GM10248 (cell line): ENCODE results near the gene SGCD.

Experiments
- CTCF ChIA-PET: fragments of 300-600 bp; sonication (Branson Sonifier 250); formaldehyde crosslinking; extraction: SDS; loops from one replicate; lab custom pipeline; 2021; ENCODE audit warnings: antibody characterized with exemption; lab: Yijun Ruan, JAX
- POLR2A ChIA-PET: fragments of 350-650 bp; sonication (Branson Sonifier 250); formaldehyde crosslinking; extraction: SDS; loops from one replicate; lab custom pipeline; 2020; ENCODE audit warnings: antibody characterized with exemption; lab: Yijun Ruan, JAX
- DNase-seq: peaks from one replicate; pipeline ENCODE4 v3.0.0; 2012; ENCODE audit errors: extremely low spot score
- CTCF ChIP-seq: IDR thresholded peaks from 2 replicates; pipeline ENCODE4 v1.5.1; 2012; ENCODE audit warnings: mild to moderate bottlenecking, low read depth; ENCODE audit errors: extremely low read depth, missing control alignments, control extremely low read depth

The SGCD gene

DNA sequence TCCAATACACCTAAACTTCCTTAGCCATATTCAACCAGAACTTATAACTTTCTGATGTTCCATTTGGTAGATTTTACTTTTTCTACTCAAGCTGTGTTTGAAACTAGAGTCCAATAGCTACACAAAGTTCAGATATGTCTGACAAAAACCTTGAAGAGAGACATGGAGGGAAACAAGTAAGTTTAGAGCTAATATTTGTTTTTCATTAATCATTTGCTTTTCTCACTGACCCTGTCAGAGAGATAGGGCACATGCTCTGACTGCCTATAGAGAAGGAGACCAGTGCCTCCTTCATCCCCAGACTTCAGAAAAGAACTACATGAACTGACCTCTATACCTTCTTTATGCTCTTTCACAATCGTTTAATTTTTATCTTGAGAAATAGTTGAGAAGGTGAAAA is 366.1 kb downstream of the SGCD start:
- no peak for TF ChIP-seq CTCF
- CTCF ChIA-PET = interaction anchor here (1.9 kb wide), 1 partner anchor 8 kb away, joined by 5 read pairs; no protein-coding TSS in a partner anchor
- POLR2A ChIA-PET = no interaction called here
- DNase-seq = no peak

GRCh38 chr5:156694598-156694997 is 367.6 kb downstream of the SGCD start:
- ChIA-PET POLR2A (no interaction called here), CTCF (interaction anchor here (0.9 to 1.9 kb wide), 2 partner anchors 10 kb away, joined by 3 to 5 read pairs; no protein-coding TSS in a partner anchor)
- DNase-seq = no peak
- no peak for TF ChIP-seq CTCF

DNA sequence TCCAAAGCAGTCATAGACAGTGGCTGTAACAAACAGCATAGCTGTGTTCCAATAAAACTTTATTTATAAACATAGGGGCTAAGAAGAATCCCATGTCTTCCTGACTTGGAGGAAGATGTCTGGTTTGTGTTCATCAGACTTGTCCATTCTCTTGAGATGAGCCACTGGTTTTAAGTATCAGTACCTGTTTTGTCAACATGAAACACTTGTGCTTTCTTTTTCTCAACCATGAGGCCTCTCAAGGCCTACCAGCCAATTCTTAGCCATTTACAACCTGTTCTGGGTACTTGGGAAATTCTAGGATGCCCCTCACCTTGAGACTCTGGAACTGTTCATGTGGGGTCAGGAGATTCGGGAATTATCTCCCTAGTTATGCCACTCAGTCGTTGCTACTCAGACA is 368.8 kb downstream of the SGCD start:
- CTCF ChIA-PET = interaction anchor here (1.4 kb wide), 1 partner anchor 71 kb away, joined by 3 read pairs; no protein-coding TSS in a partner anchor
- TF ChIP-seq CTCF = no peak
- DNase-seq = no peak
- POLR2A ChIA-PET = no interaction called here

- ChIA-PET POLR2A (no interaction called here), CTCF (interaction anchor here (1.0 kb wide), 1 partner anchor 13 kb away, joined by 3 read pairs; no protein-coding TSS in a partner anchor)
- TF ChIP-seq CTCF = no peak
- no peak for DNase-seq
Measured at GRCh38 chr5:156698323-156698722, 371.4 kb downstream of the SGCD start.

GRCh38 chr5:156699147-156699546 is 372.2 kb downstream of the SGCD start:
- DNase-seq = no peak
- ChIA-PET CTCF (no interaction called here), POLR2A (no interaction called here)
- TF ChIP-seq CTCF = no peak

- TF ChIP-seq CTCF = no peak
- ChIA-PET POLR2A (no interaction called here), CTCF (interaction anchor here (0.9 to 1.5 kb wide), 4 partner anchors 10 to 18 kb away, joined by 3 read pairs; no protein-coding TSS in a partner anchor)
- no peak for DNase-seq
Measured at GRCh38 chr5:156704139-156704538, 377.2 kb downstream of the SGCD start.
